HG03060 (cell line): ENCODE measurements around the gene MGAT2.
A peak's percentile ranks its signal among the peaks of the same experiment; 100 is the strongest.
"Not testable (repeated sequence)": the region's sequence is repeated elsewhere in the genome, so short reads cannot be mapped to it uniquely, and the experiment has no call there.

Experiments
- ATAC-seq: cut with Tn5 transposase; IDR thresholded peaks from one replicate; pipeline ENCODE4 v1.9.1; 2021; ENCODE audit warnings: low read depth, moderate number of reproducible peaks; ENCODE audit not compliant: unreplicated experiment

The MGAT2 gene

DNA sequence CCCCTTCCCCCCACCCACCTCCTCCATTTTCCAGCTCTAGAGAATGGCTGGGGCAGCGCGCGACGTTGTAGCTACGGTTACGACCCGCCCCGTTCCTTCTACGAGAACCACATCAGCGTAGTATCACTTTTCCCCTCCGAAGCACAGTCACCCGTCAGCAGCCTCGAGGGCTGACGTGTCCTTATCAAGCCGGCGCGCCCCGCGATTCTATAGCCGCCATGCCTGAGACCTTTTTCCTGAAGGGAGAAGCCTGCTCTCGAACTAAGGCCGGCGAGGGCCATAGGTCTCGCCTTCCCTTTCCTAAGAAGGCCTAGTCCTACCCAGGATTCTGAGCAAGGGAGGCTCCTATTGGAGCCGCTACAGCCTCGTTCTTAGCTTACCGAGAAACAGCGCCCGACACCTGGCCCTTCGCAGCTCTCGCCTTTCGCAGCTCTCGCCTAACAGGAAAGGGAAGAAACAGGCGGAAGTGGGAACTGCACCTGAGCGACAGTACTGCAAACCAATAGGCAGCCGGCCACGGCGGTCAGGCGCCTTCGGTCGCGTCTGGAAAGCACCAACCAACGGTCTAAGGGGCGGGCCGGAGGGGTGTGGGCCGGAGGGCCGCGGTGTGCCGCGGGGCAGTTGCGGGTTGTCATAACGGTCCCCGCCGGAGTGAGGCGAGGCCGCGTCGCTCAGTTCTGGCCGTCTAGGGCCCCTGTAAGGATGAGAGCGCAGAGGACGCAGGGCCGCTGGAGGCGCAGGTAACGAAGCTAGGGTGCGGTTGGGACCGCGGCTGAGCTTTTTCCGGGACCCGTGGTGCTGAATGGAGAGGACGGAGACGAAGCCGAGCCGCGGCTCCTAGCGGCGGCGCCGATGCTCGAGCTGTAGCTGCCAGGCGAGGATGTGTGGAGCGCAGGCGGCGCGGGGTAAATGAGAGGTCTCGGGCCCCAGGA, at the start of gene MGAT2, which contains the start of gene RPL36AL:
Gene MGAT2 (plus strand): TSS at position 618 of the 932 bp plus-strand sequence. CDS start 470 bp downstream, outside the sequence.
Gene RPL36AL (minus strand): TSS at position 445 of the 932 bp plus-strand sequence. CDS start 1,522 bp downstream, outside the sequence.
- ATAC-seq, result peak; percentile 71

DNA sequence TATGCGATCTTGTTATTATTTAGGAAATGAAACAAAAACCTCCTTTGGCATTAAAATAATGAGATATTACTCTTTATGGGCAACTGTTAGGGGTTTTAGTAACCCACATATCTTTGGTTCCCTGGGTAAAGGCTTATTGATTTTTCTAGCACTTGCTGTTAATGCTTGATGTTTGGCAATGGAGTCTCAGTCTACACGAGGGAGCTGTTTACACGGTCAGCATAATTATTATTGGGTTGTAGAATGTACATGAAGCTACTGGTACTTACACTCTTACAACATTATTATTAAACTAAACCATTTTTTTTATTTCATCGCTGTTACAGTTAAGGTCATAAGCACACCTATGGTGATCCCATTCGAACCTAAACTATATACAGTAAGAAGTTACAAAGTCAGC, 46.6 kb upstream of the MGAT2 start:
- no peak for ATAC-seq

DNA sequence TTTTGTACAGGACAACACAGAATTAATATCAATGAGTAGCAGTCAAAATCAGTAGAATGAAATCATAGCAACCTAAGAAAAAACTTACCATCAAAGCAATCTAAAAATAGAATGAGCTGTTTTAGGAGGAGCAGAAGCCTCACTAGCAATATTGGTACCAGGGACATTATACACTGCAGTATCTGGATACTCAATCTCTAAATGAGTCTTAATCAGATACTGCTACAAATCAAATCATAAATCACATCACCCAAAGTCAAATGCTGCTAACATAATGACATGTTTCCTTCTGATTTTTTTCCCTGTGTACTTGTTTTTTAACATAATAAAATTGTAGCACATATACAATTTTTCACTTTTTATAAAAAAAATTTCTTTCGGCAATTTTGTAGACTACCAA, 42.5 kb upstream of the MGAT2 start:
- no peak for ATAC-seq

DNA sequence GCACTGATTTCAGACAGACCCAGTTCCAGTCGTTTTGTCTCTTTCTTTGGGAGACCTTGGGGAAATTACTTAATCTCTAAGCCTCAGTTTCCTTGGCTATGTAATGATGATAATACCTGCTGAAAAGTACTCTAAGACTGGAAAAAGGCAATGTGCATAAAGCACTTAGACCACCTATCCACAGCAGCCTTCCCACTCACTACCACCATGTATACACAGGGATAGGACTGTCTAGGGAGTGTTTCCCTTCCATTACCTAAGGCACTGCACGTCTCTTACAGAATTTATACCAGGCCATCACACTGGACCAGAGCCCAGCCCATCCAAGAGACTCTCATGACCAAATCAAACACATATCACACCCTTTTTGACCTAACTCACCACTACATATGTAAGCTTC, 40.8 kb upstream of the MGAT2 start:
- no peak for ATAC-seq

DNA sequence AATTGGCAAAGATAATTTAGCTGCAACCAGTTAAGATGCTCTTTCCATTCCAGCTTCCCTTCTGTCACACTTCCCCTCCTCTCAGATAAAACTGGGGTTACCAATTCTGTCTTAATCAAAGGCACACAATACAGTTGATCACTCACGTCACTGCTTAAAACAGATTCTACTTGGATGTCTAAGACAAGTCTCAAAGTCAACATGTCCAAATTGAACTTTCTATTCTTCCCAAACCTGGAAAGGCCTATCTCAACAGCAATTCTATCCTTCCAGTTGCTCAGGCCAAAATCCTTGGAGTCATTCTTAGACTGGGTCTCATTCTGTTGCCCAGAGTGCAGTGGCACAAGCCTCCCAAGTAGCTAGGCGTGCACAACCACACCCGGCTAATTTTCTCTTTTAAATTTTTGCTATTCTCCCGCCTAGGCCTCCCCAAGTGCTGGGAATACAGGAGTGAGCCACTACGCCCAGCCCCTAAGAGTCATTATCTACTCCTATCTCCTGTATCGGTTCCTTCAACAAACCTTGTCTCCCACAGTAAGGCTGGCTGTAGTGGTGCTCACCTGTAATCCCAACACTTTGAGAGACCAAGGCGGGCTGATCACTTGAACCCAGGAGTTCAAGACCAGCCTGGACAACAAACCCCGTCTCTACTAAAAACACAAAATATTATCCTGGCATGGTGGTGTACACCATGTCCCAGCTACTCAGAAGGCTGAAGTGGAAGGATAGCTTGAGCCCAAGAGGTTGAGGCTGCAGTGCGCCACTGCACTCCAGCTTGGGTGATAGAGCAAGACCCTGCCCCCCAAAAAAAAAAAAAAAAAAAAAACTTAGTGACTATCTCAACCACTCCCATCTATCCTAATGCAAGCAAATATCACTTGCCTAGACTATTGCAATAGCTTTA, 39.1 kb upstream of the MGAT2 start:
- no peak for ATAC-seq

DNA sequence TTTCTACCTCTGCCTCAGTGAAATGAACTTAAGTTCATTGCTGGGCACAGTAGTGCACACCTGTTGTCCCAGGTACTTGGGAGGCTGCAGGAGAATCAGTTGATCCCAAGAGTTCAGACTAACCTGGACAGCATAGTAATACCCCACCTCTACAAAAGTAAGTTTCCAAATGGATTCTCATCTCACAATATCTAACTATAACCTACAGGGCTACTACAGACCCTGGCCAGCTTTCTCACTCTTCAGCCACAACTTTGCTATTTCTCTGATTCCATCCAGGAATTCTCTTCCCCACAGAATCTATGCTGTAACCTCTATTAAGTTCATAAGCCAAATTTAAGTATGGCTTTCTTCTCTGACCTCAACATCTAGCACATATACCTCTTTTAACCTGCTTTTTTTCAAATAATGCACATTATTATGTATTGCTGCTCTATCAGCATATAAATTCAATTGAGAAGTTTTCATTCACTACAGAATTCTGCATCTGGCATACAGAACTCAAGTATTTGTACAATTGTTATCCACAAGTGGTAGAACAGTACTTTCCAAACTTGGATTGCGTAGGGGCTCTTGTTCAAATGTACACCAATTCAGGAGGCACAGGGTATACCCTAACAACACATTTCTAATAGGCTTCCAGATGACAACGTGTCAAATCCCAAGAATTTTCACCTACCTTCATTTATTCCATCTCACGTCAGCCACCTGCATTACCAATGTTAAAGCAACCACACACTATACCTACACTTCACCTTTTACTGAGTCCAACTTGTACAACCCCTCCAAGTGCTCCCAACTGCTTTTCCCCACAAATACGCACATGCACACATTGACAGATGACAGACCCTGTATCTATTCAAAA, 38.3 kb upstream of the MGAT2 start:
- no peak for ATAC-seq

DNA sequence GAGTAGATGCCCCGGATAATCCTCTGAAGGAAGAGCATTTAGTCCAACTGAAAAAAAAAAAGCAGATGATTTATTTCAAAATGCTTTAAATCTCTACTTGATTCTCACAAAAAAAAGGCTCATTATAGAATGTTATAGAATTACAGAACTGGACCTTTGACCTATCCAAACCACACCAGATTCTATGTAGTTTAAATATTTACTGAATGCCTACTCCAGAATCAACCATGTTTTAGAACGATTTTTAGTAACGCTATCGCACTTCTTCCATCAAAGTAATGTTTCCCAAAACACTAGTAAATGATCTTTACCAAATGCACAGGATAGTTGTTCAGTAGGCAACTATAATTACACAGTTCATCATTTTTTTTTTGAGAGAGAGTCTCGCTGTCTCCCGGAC, 37.0 kb upstream of the MGAT2 start:
- no peak for ATAC-seq

DNA sequence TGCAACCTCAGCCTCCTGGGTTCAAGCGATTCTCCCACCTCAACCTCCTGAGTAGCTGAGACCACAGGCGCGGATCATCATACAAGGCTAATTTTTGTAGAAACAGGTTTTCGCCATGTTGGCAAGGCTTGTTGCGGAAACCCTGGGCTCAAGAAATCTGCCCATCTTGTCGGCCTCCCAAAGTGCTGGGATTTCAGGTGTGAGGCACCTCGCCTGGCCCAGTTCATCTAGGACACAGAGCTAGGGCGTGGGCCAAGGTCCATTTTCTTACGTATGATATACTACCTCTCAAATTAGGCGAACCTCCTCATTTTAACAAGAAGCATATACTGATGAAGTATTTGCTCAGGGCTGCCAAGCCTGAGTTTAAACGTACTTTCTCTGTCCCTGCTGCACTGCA, 36.5 kb upstream of the MGAT2 start:
- no peak for ATAC-seq

DNA sequence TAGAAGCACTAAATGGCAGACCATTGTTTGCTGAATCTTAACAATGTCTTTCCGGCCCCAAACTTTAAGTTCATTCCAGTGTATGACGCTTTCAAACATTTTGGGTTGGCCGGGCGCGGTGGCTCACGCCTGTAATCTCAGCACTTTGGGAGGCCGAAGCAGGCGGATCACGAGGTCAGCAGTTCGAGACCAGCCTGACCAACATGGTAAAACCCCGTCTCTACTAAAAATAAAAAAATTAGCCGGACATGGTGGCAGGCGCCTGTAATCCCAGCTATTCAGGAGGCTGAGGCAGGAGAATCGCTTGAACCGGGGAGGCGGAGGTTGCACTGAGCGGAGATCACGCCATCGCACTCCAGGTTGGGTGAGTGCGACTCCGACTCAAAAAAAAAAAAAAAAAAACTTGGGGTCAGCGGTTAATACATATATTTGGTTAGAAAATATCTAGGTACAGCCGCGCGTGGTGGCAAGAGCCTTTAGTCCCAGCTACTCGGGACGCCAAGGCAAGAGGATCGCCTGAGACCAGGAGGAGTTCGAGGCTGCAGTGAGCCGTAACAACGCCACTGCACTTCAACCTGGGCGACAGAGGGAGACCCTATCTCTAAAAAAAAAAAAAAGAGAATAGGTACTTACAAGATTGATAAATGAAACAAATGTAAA, 35.5 kb upstream of the MGAT2 start:
- ATAC-seq, result not testable (repeated sequence)

DNA sequence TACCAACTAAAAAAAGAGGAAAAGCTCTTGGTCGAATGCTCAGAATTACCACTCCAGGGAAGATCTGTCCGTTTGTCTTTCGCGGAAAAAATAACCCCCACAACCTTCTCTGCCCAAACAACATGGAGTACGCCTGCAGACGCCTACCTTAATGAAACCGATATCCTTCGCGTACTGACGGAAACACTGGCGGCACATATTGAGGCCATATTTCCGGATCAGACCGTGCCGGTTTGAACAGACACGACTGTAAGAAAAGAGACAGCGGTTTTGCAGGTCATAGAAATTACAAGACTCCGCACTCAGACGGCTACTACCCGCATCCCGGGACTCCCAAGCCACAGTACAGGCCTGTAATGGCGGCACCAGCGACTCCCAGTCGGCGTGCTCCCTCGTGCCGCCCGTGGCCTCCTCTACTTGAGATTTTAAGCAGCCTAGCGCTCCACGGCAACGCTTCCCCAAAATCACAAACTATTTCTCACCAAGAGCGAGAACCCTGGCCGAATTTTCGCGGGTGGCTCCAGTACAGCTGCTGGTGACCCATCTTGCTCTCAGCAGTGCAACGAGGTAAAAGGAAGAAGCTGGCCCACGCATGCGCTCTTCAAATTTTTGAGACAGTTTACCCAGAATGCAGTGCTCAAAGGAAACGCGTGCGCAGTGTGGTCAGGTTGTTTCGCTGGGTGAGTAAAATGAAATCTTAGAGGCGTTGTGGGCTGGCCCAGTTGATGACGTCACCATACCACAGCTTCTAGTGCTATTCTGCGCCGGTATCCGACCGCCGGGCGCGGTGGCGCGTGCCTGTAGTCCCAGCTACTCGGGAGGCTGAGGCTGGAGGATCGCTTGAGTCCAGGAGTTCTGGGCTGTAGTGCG, 34.6 kb upstream of the MGAT2 start, which contains the start of gene RPS29:
Gene RPS29 (minus strand): TSS at position 578 of the 870 bp plus-strand sequence. CDS start 34 bp downstream, at position 544.
- peak; percentile 88 for ATAC-seq

DNA sequence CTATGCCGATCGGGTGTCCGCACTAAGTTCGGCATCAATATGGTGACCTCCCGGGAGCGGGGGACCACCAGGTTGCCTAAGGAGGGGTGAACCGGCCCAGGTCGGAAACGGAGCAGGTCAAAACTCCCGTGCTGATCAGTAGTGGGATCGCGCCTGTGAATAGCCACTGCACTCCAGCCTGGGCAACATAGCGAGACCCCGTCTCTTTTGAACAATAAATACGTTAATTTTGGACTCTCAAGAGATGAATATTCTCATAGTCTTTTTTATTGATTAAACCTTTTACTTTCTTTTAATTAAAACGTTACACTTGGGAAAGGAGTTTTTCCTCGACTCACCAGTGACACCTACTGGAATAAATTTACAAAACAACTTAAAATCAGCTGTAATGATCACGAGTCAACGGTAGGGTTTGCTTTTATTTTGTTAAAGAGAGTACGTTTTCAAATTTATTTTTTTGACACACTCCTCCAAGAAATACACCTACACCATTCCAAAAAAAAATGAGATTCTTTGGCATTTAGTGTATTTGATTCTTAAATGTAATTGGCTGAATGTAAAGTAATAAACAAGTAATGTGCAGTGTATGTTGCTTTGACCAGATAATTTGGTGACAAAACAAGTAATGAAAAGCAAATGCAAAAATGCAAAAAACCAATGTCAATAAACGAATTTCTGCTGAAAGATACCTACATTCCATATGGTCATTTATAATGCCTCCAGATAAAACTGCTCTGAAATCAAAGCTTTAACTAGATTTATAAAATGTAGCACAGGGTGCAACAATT, 33.7 kb upstream of the MGAT2 start:
- ATAC-seq, result peak; percentile 35

DNA sequence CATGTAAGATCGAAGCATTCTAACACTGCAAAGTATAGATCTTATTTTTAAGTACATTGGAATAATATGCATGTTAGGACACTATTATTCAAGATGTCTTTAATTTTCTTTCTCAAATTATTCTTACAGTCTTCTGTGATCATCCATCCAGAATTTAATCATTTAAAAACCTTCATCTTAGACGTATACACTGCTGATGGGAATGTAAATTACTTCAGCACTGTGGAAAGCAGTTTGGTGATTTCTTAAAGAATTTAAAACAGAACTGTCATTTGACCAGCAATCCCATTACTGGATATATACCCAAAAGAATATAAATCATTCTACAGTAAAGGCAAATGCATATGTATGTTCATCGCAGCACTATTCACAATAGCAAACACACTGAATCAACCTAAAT, 31.2 kb upstream of the MGAT2 start:
- ATAC-seq, result no peak

DNA sequence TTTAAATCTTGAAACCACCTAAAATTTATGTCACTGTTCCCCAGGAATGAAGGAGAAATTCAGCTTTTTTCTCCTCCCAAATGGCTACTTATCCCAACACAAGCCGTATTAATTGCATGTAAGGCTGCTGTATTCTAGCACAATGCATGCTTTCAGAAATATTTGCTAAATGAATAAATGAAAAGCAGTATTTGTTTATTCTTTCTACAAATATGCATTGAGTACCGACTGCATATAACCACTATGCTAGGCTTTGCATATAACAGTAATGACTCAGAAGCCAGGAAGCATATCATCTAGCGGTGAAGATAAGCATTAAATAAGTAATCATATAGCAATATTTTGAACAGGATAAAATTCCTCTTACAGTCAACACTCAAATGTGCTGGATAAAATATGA, 27.6 kb upstream of the MGAT2 start:
- no peak for ATAC-seq

DNA sequence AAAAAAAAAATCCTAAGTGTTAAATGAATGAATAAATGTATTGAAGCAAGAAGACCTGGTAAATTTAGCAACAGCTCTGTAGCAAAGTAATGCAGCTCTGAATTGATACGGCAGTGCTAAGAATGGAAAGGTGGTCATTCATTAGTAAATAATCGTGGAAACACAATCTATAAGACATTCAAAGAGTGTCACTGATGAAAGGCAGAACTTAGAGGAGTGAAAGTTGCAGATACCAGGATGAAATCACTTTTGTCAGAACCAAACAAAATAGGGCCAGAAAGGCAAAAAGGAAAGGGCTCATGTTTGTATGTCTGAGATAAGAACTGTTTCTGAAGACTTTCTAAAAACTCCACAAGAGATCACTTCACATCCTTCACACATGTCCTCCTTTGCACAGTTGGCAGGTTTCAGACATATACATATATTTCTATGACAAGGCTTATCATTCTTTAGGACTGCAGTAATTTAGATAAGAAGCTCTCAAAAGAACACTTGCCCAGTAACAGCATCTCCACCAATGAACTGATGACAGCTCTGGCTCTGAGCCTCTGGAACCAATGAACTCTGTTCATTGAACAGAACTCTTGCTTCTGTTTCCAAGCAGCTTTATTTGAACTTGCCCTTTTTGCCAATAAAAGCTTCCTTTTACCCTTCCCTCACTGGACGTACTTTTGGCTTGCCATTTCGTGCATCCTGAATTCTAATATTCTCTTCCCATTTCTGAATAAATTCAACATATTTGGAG, 26.1 kb upstream of the MGAT2 start:
- no peak for ATAC-seq

DNA sequence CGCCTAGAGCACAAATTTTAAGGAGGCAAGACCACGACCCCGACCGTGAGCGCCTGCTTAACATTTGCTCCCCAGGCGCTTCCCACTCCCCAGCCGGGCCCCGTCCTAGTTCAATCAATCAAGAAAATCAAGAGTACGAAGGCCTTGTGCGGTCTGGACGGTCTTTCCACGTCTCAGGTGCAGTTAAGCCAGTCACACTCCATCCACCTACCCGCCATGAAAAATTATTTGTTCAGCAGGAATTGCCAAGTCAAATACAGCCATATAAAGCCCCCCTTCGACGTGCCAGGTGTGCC, 22.5 kb upstream of the MGAT2 start:
- ATAC-seq, result no peak

DNA sequence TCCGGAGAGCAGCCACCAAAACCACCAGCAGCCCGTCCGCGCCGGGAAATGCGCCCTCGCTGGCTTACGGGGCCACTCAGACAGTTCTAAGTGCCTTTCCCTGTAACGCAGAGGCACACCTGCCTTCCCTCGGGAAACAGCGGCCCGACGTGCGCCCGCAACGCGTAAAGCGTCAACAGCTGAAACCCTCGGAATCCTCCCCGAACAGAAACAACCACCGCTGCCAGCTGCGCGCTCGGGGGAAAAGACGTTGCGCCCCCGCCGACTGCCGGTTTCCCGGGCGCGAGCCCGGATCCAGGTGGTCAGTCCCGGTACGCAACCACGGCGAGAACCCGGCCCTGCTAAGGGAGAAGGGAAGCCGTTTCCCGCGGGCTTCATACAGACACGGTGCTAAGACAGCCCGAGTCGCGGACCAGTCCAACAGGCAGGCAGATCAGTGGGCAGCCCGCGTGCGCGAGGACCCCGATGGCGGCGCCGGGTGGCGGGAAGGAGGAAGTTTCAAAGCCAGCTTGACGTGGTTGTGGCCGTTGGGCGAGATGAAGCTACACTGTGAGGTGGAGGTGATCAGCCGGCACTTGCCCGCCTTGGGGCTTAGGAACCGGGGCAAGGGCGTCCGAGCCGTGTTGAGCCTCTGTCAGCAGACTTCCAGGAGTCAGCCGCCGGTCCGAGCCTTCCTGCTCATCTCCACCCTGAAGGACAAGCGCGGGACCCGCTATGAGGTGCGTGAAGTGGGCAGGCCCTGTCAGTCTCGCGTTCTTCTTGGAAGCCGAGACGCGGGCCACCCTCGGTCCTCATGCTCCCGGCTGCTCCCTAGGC, 21.9 kb upstream of the MGAT2 start, which contains the start of gene LRR1:
Gene LRR1 (plus strand): TSS at position 456 of the 816 bp plus-strand sequence. CDS start 81 bp downstream, at position 537.
- ATAC-seq, result no peak
